Measurements from ENCODE around the gene DEUP1.

DNA sequence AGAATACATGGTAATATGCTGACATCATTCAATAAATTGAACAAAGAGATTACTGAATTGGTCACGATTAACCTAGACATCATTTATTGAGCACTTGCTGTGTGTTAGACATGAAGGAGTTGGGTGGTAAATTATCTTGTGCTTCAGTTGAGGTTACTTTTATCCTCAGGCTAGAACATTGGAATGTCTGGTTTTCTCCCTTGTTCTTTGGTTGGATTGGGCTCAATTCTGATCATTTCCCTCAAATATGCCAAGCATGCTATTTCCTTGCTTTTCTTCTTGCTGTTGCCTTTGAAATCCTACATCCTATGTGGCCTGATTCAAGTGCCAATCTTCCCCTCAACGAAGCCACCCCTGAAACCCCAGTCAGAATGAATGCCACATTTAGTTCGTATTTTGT is 65.8 kb downstream of the DEUP1 start:
- no peak for TF ChIP-seq SMAD4 (CRISPR knock-in tag; IDR thresholded peaks at IDR 0.05)
- TF ChIP-seq, protein P1, sequence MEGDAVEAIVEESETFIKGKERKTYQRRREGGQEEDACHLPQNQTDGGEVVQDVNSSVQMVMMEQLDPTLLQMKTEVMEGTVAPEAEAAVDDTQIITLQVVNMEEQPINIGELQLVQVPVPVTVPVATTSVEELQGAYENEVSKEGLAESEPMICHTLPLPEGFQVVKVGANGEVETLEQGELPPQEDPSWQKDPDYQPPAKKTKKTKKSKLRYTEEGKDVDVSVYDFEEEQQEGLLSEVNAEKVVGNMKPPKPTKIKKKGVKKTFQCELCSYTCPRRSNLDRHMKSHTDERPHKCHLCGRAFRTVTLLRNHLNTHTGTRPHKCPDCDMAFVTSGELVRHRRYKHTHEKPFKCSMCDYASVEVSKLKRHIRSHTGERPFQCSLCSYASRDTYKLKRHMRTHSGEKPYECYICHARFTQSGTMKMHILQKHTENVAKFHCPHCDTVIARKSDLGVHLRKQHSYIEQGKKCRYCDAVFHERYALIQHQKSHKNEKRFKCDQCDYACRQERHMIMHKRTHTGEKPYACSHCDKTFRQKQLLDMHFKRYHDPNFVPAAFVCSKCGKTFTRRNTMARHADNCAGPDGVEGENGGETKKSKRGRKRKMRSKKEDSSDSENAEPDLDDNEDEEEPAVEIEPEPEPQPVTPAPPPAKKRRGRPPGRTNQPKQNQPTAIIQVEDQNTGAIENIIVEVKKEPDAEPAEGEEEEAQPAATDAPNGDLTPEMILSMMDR (IDR thresholded peaks at IDR 0.05), result no peak
- TF ChIP-seq, protein P2, sequence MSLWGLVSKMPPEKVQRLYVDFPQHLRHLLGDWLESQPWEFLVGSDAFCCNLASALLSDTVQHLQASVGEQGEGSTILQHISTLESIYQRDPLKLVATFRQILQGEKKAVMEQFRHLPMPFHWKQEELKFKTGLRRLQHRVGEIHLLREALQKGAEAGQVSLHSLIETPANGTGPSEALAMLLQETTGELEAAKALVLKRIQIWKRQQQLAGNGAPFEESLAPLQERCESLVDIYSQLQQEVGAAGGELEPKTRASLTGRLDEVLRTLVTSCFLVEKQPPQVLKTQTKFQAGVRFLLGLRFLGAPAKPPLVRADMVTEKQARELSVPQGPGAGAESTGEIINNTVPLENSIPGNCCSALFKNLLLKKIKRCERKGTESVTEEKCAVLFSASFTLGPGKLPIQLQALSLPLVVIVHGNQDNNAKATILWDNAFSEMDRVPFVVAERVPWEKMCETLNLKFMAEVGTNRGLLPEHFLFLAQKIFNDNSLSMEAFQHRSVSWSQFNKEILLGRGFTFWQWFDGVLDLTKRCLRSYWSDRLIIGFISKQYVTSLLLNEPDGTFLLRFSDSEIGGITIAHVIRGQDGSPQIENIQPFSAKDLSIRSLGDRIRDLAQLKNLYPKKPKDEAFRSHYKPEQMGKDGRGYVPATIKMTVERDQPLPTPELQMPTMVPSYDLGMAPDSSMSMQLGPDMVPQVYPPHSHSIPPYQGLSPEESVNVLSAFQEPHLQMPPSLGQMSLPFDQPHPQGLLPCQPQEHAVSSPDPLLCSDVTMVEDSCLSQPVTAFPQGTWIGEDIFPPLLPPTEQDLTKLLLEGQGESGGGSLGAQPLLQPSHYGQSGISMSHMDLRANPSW (CRISPR knock-in tag; conservative IDR thresholded peaks at IDR 0.05; ENCODE audit: low read depth), result no peak
